HG03521 (cell line): ENCODE results near the gene ZNF8.
"Not testable (repeated sequence)": the region's sequence is repeated elsewhere in the genome, so short reads cannot be mapped to it uniquely, and the experiment has no call there.

ENCODE experiments used
- ATAC-seq: cut with Tn5 transposase; IDR thresholded peaks from one replicate; pipeline ENCODE4 v1.9.1; 2021; ENCODE audit warnings: mild to moderate bottlenecking, moderate library complexity; ENCODE audit not compliant: unreplicated experiment

The ZNF8 gene

GRCh38 chr19:58334691-58335249, 56.0 kb downstream of the ZNF8 start:
- no peak for ATAC-seq

GRCh38 chr19:58335630-58336029, 56.9 kb downstream of the ZNF8 start:
- no peak for ATAC-seq

- ATAC-seq: no peak
Measured at GRCh38 chr19:58336216-58336615, 57.5 kb downstream of the ZNF8 start.

GRCh38 chr19:58336820-58337219, 58.1 kb downstream of the ZNF8 start:
- ATAC-seq: no peak

GRCh38 chr19:58338336-58338735, 59.6 kb downstream of the ZNF8 start:
- ATAC-seq: no peak

GRCh38 chr19:58338825-58339558, 60.2 kb downstream of the ZNF8 start:
- no peak for ATAC-seq

- no peak for ATAC-seq
Measured at GRCh38 chr19:58345558-58345957, 66.8 kb downstream of the ZNF8 start.

- ATAC-seq: peak; percentile 93
Measured at GRCh38 chr19:58346961-58347929, 68.5 kb downstream of the ZNF8 start.

- ATAC-seq: not testable (repeated sequence)
Measured at GRCh38 chr19:58348080-58348479, 69.3 kb downstream of the ZNF8 start.

- ATAC-seq: no peak
Measured at GRCh38 chr19:58349590-58349989, 70.8 kb downstream of the ZNF8 start.

- no peak for ATAC-seq
Measured at GRCh38 chr19:58350001-58350861, 71.5 kb downstream of the ZNF8 start.

- ATAC-seq: no peak
Measured at GRCh38 chr19:58350871-58351557, 72.3 kb downstream of the ZNF8 start.

- ATAC-seq: no peak
Measured at GRCh38 chr19:58351558-58351878, 72.8 kb downstream of the ZNF8 start.

GRCh38 chr19:58351990-58352755, 73.4 kb downstream of the ZNF8 start:
- no peak for ATAC-seq
